RWPE2 (cell line): ENCODE measurements around the gene NDUFS6.

Experiments used
- ATAC-seq: fragments of 200-7000 bp; cut with Tn5 transposase; 3 replicates; pipeline ENCODE4 v1.9.1; 2021; ENCODE audit warnings: low read depth
- DNase-seq: peaks from one replicate; pipeline ENCODE4 v3.0.0-alpha.2; 2020; ENCODE audit warnings: low spot score
- H3K27ac ChIP-seq: fragments of 450-650 bp; 2 replicates; pipeline ENCODE4 v1.5.1; 2017; ENCODE audit warnings: mild to moderate bottlenecking; ENCODE audit not compliant: poor library complexity, severe bottlenecking
- H3K27me3 ChIP-seq: fragments of 250-450 bp; sonication (Bioruptor Pico); 2 replicates; pipeline ENCODE4 v1.5.1; 2021; ENCODE audit warnings: mild to moderate bottlenecking, moderate library complexity; ENCODE audit not compliant: insufficient read depth, poor library complexity, severe bottlenecking
- H3K36me3 ChIP-seq: fragments of 250-450 bp; sonication (Bioruptor Pico); 2 replicates; pipeline ENCODE4 v1.5.1; 2020; ENCODE audit warnings: low read depth, mild to moderate bottlenecking, moderate library complexity
- H3K4me1 ChIP-seq: fragments of 250-450 bp; sonication (Bioruptor Pico); 2 replicates; pipeline ENCODE4 v1.5.1; 2021; ENCODE audit warnings: mild to moderate bottlenecking, moderate library complexity; ENCODE audit not compliant: insufficient read depth, poor library complexity, severe bottlenecking
- H3K4me3 ChIP-seq: fragments of 250-450 bp; sonication (Bioruptor Pico); 2 replicates; pipeline ENCODE4 v1.5.1; 2021; ENCODE audit warnings: mild to moderate bottlenecking, moderate library complexity; ENCODE audit not compliant: severe bottlenecking
- H3K9me3 ChIP-seq: fragments of 250-450 bp; sonication (Bioruptor Pico); 2 replicates; pipeline ENCODE4 v1.5.1; 2021; ENCODE audit warnings: mild to moderate bottlenecking, moderate library complexity; ENCODE audit not compliant: severe bottlenecking
- CTCF ChIP-seq: fragments of 450-650 bp; IDR thresholded peaks from one replicate; pipeline ENCODE4 v1.5.1; 2017; ENCODE audit warnings: mild to moderate bottlenecking, moderate library complexity; ENCODE audit not compliant: poor library complexity, severe bottlenecking

The NDUFS6 gene

GRCh38 chr5:1864896-1865440 is 63.8 kb downstream of the NDUFS6 start:
- Histone ChIP-seq H3K4me3 (no peak overlapping the region), H3K27ac (no peak overlapping the region), H3K36me3 (no peaks in the 10 kb centered on the region), H3K27me3 (no peaks in the 10 kb centered on the region), H3K4me1 (no peaks in the 10 kb centered on the region), H3K9me3 (no peaks in the 10 kb centered on the region)
- TF ChIP-seq CTCF = no peak
- DNase-seq (no peak), ATAC-seq (no peak)

- DNase-seq = no peak
Measured at GRCh38 chr5:1865486-1865885, 64.3 kb downstream of the NDUFS6 start.

More at GRCh38 chr5:1865486-1865885, 64.3 kb downstream of the NDUFS6 start:
- TF ChIP-seq CTCF = no peak
- Histone ChIP-seq H3K4me3 (no peak overlapping the region), H3K4me1 (no peaks in the 10 kb centered on the region), H3K27me3 (no peaks in the 10 kb centered on the region), H3K36me3 (no peaks in the 10 kb centered on the region), H3K27ac (no peak overlapping the region), H3K9me3 (no peaks in the 10 kb centered on the region)
- no peak for ATAC-seq
